ENCODE data around the gene BDH1.

Gene BDH1

GRCh38 chr3:197550489-197550888, 5.3 kb downstream of the BDH1 start:
- Histone ChIP-seq H3K9me3 (no peaks in the 10 kb centered on the region), H3K4me2 (peak overlapping the region; percentile 22; the same call in 1 of the 2 replicates), H3K36me3 (peaks cover 47% of the 10 kb centered on the region), H3K9ac (no peak overlapping the region), H4K20me1 (peaks cover 50% of the 10 kb centered on the region), H3K4me1 (peaks cover 26% of the 10 kb centered on the region), H3K27ac (no peak overlapping the region), H3K27me3 (no peaks in the 10 kb centered on the region), H3K4me3 (no peak overlapping the region)
- TF ChIP-seq Cebpa-rat (IDR thresholded peaks at IDR 0.05), result no peak

GRCh38 chr3:197549261-197549885, 6.4 kb downstream of the BDH1 start:
- Histone ChIP-seq H3K4me3 (no peak overlapping the region), H3K27ac (no peak overlapping the region), H4K20me1 (peaks cover 50% of the 10 kb centered on the region), H3K4me2 (no peak overlapping the region), H3K9me3 (no peaks in the 10 kb centered on the region), H3K36me3 (peaks cover 58% of the 10 kb centered on the region), H3K27me3 (no peaks in the 10 kb centered on the region), H3K9ac (no peak overlapping the region), H3K4me1 (peaks cover 25% of the 10 kb centered on the region)
- TF ChIP-seq Cebpa-rat (IDR thresholded peaks at IDR 0.05), result no peak

- Histone ChIP-seq H3K9me3 (no peaks in the 10 kb centered on the region), H3K4me3 (no peak overlapping the region)
These were observed 8.3 kb downstream of the BDH1 start for GRCh38 chr3:197547306-197548011.

GRCh38 chr3:197546307-197547085, 9.3 kb downstream of the BDH1 start:
- Histone ChIP-seq H3K27me3 (no peaks in the 10 kb centered on the region), H4K20me1 (peaks cover 44% of the 10 kb centered on the region), H3K9me3 (no peaks in the 10 kb centered on the region), H3K4me3 (no peak overlapping the region), H3K36me3 (peaks cover 74% of the 10 kb centered on the region), H3K4me1 (peaks cover 16% of the 10 kb centered on the region), H3K9ac (no peak overlapping the region), H3K27ac (no peak overlapping the region), H3K4me2 (no peak overlapping the region)
- TF ChIP-seq Cebpa-rat (IDR thresholded peaks at IDR 0.05), result no peak

More at GRCh38 chr3:197547306-197548011, 8.3 kb downstream of the BDH1 start:
- H3K9ac ChIP-seq, result no peak overlapping the region
- H3K36me3 ChIP-seq, result peaks cover 74% of the 10 kb centered on the region
- H3K27ac ChIP-seq, result no peak overlapping the region
- H3K27me3 ChIP-seq, result no peaks in the 10 kb centered on the region
- no peak for TF ChIP-seq Cebpa-rat (IDR thresholded peaks at IDR 0.05)
- H4K20me1 ChIP-seq, result peaks cover 50% of the 10 kb centered on the region
- H3K4me1 ChIP-seq, result peaks cover 16% of the 10 kb centered on the region
- H3K4me2 ChIP-seq, result peak overlapping the region; percentile 60

GRCh38 chr3:197545571-197545970, 10.2 kb downstream of the BDH1 start:
- H3K4me1 ChIP-seq, result peaks cover 14% of the 10 kb centered on the region
- no peaks in the 10 kb centered on the region for H3K27me3 ChIP-seq
- peaks cover 43% of the 10 kb centered on the region for H4K20me1 ChIP-seq
- no peak for TF ChIP-seq Cebpa-rat (IDR thresholded peaks at IDR 0.05)
- H3K9ac ChIP-seq, result no peak overlapping the region
- H3K9me3 ChIP-seq, result no peaks in the 10 kb centered on the region
- peaks cover 78% of the 10 kb centered on the region for H3K36me3 ChIP-seq
- no peak overlapping the region for H3K4me2 ChIP-seq
- no peak overlapping the region for H3K4me3 ChIP-seq
- no peak overlapping the region for H3K27ac ChIP-seq

GRCh38 chr3:197545101-197545500, 10.7 kb downstream of the BDH1 start:
- peaks cover 10% of the 10 kb centered on the region for H3K4me1 ChIP-seq
- H3K9ac ChIP-seq, result no peak overlapping the region
- no peaks in the 10 kb centered on the region for H3K9me3 ChIP-seq
- no peak for TF ChIP-seq Cebpa-rat (IDR thresholded peaks at IDR 0.05)
- H3K27me3 ChIP-seq, result no peaks in the 10 kb centered on the region
- H4K20me1 ChIP-seq, result peaks cover 38% of the 10 kb centered on the region
- no peak overlapping the region for H3K4me2 ChIP-seq
- no peak overlapping the region for H3K27ac ChIP-seq
- H3K4me3 ChIP-seq, result no peak overlapping the region
- peaks cover 83% of the 10 kb centered on the region for H3K36me3 ChIP-seq

- no peak overlapping the region for H3K9ac ChIP-seq
- H3K4me1 ChIP-seq, result peaks cover 4% of the 10 kb centered on the region
- H3K27me3 ChIP-seq, result no peaks in the 10 kb centered on the region
- H4K20me1 ChIP-seq, result peaks cover 21% of the 10 kb centered on the region
- peaks cover 97% of the 10 kb centered on the region for H3K36me3 ChIP-seq
- H3K4me3 ChIP-seq, result no peak overlapping the region
- no peak overlapping the region for H3K27ac ChIP-seq
- no peak overlapping the region for H3K4me2 ChIP-seq
- no peaks in the 10 kb centered on the region for H3K9me3 ChIP-seq
- TF ChIP-seq Cebpa-rat (IDR thresholded peaks at IDR 0.05), result no peak
These were observed 12.9 kb downstream of the BDH1 start for GRCh38 chr3:197542741-197543454.

- Histone ChIP-seq H3K9ac (no peak overlapping the region), H3K27me3 (no peaks in the 10 kb centered on the region), H3K4me3 (no peak overlapping the region), H3K4me2 (no peak overlapping the region), H4K20me1 (peaks cover 11% of the 10 kb centered on the region), H3K36me3 (peaks cover 98% of the 10 kb centered on the region), H3K9me3 (no peaks in the 10 kb centered on the region), H3K27ac (no peak overlapping the region), H3K4me1 (no peaks in the 10 kb centered on the region)
- no peak for TF ChIP-seq Cebpa-rat (IDR thresholded peaks at IDR 0.05)
These were observed 13.8 kb downstream of the BDH1 start for GRCh38 chr3:197541756-197542539.

GRCh38 chr3:197540961-197541377, 14.8 kb downstream of the BDH1 start:
- no peaks in the 10 kb centered on the region for H3K9me3 ChIP-seq
- H3K9ac ChIP-seq, result no peak overlapping the region
- H4K20me1 ChIP-seq, result peaks cover 1% of the 10 kb centered on the region
- no peak overlapping the region for H3K4me2 ChIP-seq
- H3K27ac ChIP-seq, result no peak overlapping the region
- TF ChIP-seq Cebpa-rat (IDR thresholded peaks at IDR 0.05), result no peak
- no peak overlapping the region for H3K4me3 ChIP-seq
- H3K27me3 ChIP-seq, result no peaks in the 10 kb centered on the region
- peaks cover 95% of the 10 kb centered on the region for H3K36me3 ChIP-seq
- H3K4me1 ChIP-seq, result no peaks in the 10 kb centered on the region
